ENCODE data around the gene GALNT13.

- TF ChIP-seq CTCF (IDR thresholded peaks at IDR 0.05) (no peak), EP300 (IDR thresholded peaks at IDR 0.05) (no peak), POLR2A (IDR thresholded peaks at IDR 0.05) (no peak), POLR2AphosphoS5 (IDR thresholded peaks at IDR 0.05) (no peak)
Measured at GRCh38 chr2:154142480-154142879, 270.8 kb downstream of the GALNT13 start.

Data from gastroesophageal sphincter (tissue), 3 donors.